ENCODE results near the gene JPH2. TPM values are rescaled to one million over a fixed set of nuclear protein-coding genes. Genes with fewer than 3 reads are reported as not detected.

JPH2 gene
- total and polyA plus RNA-seq, 10 of the 15 experiments (the other 5 are each of a cell fraction or from before 2014, with no cell fraction given), result 0.16 TPM; not detected in 9

DNA sequence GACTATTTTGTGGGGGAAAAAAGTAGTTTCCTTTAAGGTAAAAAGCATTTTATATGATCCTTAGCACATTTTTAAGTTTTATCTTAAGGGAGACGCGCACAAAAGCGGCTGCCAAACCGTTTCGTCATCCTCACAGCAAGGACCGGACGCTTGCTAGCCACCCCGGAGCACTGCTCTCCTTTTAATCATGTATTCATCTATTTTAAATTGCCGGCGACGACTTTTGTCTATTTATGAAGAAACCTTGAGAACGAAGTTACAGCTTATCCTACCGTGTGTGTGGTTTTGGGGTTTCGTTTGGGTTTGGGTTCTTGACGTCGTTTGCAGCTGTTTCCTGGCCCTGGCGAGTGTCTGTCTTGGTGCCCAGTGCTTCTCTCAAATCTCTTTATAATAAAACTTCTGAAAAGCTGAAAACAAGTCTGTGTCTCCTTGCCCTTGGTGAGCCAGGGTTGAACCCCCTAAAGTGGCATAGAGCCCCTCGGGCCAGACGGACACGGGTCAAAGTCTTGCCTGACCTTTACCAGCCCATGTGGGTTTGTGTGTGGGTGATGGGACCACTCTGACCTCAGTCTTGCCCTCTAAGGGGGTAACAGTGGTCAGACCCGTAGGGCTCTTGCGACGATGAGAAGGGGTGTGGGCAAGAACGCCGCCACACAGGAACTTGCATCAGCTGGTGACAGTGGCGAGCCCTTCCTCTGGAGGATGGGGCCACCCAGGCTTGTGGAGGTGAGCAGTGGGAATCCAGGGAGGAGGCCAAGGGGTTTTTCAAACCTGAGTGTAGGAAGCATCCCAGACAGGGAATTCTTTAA is 117.6 kb downstream of the JPH2 start:
- ChIA-PET POLR2A (interaction anchor here (0.9 to 1.1 kb wide), 2 partner anchors 40 to 152 kb away, joined by 3 read pairs; no protein-coding TSS in a partner anchor), RAD21 (ENCODE audit: unreplicated experiment) (interaction anchor here (0.6 to 2.2 kb wide), 11 partner anchors 8 to 342 kb away, joined by 3 to 18 read pairs (median 5); no protein-coding TSS in a partner anchor), CTCF (interaction anchor here (1.0 to 16.0 kb wide), 6 partner anchors 9 to 319 kb away, joined by 3 to 223 read pairs (median 4); no protein-coding TSS in a partner anchor), SMC1A (ENCODE audit: uncharacterized antibody, unreplicated experiment) (interaction anchor here (0.6 to 9.8 kb wide), 14 partner anchors 10 to 319 kb away, joined by 3 to 67 read pairs (median 4); no protein-coding TSS in a partner anchor)
- peak overlapping the region; percentile 66 for H3K4me2 ChIP-seq (ENCODE audit: control insufficient read depth, insufficient read depth)
- no peaks in the 10 kb centered on the region for H4K20me1 ChIP-seq (ENCODE audit: control insufficient read depth, insufficient read depth)
- intact Hi-C loops (cut with micrococcal nuclease; ENCODE audit: unreplicated experiment) (loop anchor here (1.0 kb wide), 2 partner anchors 40 to 318 kb away; no protein-coding TSS in a partner anchor), in situ Hi-C loops (cut with MboI) (no loop called here)
- peak overlapping the region; percentile 35 for H3K9ac ChIP-seq (ENCODE audit: control insufficient read depth, insufficient read depth, low read length)
- FAIRE-seq (peak; percentile 96), ATAC-seq (peak; percentile 79), DNase-seq (ENCODE audit: low read depth, low spot score) (peak; percentile 57)
- BruUV-seq (replicated peaks), result no TSS peak
- H2AFZ ChIP-seq (ENCODE audit: control insufficient read depth, low read depth, low read length), result no peak overlapping the region
- H3K4me1 ChIP-seq (ENCODE audit: control insufficient read depth, insufficient read depth, low read length), result peaks cover 18% of the 10 kb centered on the region
- 15% methylated on average over 26 of the region's 26 CpGs for WGBS (ENCODE audit: insufficient coverage, insufficient replicate concordance, low lambda C conversion rate, missing lambda C conversion rate)
- no peaks in the 10 kb centered on the region for H3K9me3 ChIP-seq (replicated peaks; ENCODE audit: control insufficient read depth, insufficient read depth, low read length)
- peak overlapping the region; percentile 54 for H3K4me3 ChIP-seq
- peak overlapping the region; percentile 32; the same call in 1 of the 2 replicates for H3K27ac ChIP-seq (ENCODE audit: control insufficient read depth, insufficient read depth)
- no peaks in the 10 kb centered on the region for H3K79me2 ChIP-seq (ENCODE audit: control insufficient read depth, insufficient read depth, low read length)
- no peaks in the 10 kb centered on the region; a peak in 1 of 4 replicates for H3K36me3 ChIP-seq (ENCODE audit: control insufficient read depth in 2 of 2, insufficient read depth in 2 of 2, low read length in 1 of 2)
- H3K27me3 ChIP-seq (replicated peaks in 1 of 2; ENCODE audit: control insufficient read depth in 2 of 2, insufficient read depth in 2 of 2, low read length in 1 of 2), result no peaks in the 10 kb centered on the region
- TF ChIP-seq BCL11A (IDR thresholded peaks at IDR 0.05; ENCODE audit: low read depth, low read length), result peak; percentile 32
- 0 out of 4 replicates have a peak, but pooled peaks of 1 of the 2 experiments have one; percentile 20 for TF ChIP-seq ETV6 (conservative IDR thresholded peaks at IDR 0.05 in 1 of 2, IDR thresholded peaks at IDR 0.05 in 1 of 2; ENCODE audit: borderline replicate concordance in 1 of 2, low read depth in 1 of 2)
- TF ChIP-seq, protein P1, sequence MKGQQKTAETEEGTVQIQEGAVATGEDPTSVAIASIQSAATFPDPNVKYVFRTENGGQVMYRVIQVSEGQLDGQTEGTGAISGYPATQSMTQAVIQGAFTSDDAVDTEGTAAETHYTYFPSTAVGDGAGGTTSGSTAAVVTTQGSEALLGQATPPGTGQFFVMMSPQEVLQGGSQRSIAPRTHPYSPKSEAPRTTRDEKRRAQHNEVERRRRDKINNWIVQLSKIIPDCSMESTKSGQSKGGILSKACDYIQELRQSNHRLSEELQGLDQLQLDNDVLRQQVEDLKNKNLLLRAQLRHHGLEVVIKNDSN (IDR thresholded peaks at IDR 0.05; ENCODE audit: borderline replicate concordance, extremely low read length, insufficient read depth, low read depth, low read length), result no peak
- peak; percentile 57; the same call in 1 of the 2 replicates for TF ChIP-seq NFIC (IDR thresholded peaks at IDR 0.05; ENCODE audit: low read depth, low read length)
- peak; percentile 70; the same call in 1 of the 2 replicates for TF ChIP-seq TCF3 (IDR thresholded peaks at IDR 0.05; ENCODE audit: borderline replicate concordance, insufficient read depth, low read depth, low read length)
- peak; percentile 64 for TF ChIP-seq PAX5 (IDR thresholded peaks at IDR 0.05; ENCODE audit: borderline replicate concordance, low read depth, low read length)
- TF ChIP-seq FOXM1 (IDR thresholded peaks at IDR 0.05; ENCODE audit: low read depth, low read length), result 0 out of 2 replicates have a peak, but pooled peaks have one; percentile 28
- TF ChIP-seq ATF2 (IDR thresholded peaks at IDR 0.05; ENCODE audit: low read length), result peak; percentile 49; the same call in 1 of the 2 replicates
- peak; percentile 76; the same call in 1 of the 2 replicates for TF ChIP-seq CBFB (IDR thresholded peaks at IDR 0.05; ENCODE audit: low read depth)
- no peak for TF ChIP-seq PAX8 (IDR thresholded peaks at IDR 0.05)
- TF ChIP-seq RUNX3 (IDR thresholded peaks at IDR 0.05; ENCODE audit: low read length), result peak; percentile 95
- peak; percentile 86 for TF ChIP-seq MLLT1 (IDR thresholded peaks at IDR 0.05)
- peak; percentile 79 for TF ChIP-seq ATF7 (IDR thresholded peaks at IDR 0.05; ENCODE audit: low read depth)
- peak; percentile 65 for TF ChIP-seq EED (IDR thresholded peaks at IDR 0.05; ENCODE audit: low read depth)

Measured in GM12878 (cell line).